ENCODE measurements around the gene TNKS1BP1.

- TF ChIP-seq ZFX (IDR thresholded peaks at IDR 0.05; ENCODE audit: borderline replicate concordance), result no peak
- no peak for TF ChIP-seq CTCF (IDR thresholded peaks at IDR 0.05)
These were observed 34.6 kb upstream of the TNKS1BP1 start for GRCh38 chr11:57359396-57359795.
